Left kidney (tissue), 2 donors: ENCODE measurements around the gene SLC29A1. TPM values are rescaled to one million over a fixed set of nuclear protein-coding genes. Genes with fewer than 3 reads are reported as not detected.

Source experiments
- DNase-seq: peaks from one replicate; pipeline ENCODE4 v3.0.0-alpha.2; 2013
- polyA plus RNA-seq: library from polyadenylated mRNA; unstranded; fragments of 120-200 nt; gene quantifications from one replicate; pipeline ENCODE4 v1.2.1, GENCODE V29; 2013; ENCODE audit not compliant: insufficient read length

The SLC29A1 gene
- polyA plus RNA-seq, 1 donor, result 30.8 TPM

- DNase-seq, result no peak
These were observed 12.6 kb downstream of the SLC29A1 start for GRCh38 chr6:44235891-44236516.

- DNase-seq, result peak; percentile 83
These were observed 13.8 kb downstream of the SLC29A1 start for GRCh38 chr6:44237021-44237812.

GRCh38 chr6:44237813-44238433 lies 14.5 kb downstream of the SLC29A1 start:
- DNase-seq, result no peak

- no peak for DNase-seq
These were observed 15.4 kb downstream of the SLC29A1 start for GRCh38 chr6:44238687-44239350.

- no peak for DNase-seq
These were observed 19.9 kb downstream of the SLC29A1 start for GRCh38 chr6:44243345-44243744.

- DNase-seq, result no peak
These were observed 22.1 kb downstream of the SLC29A1 start for GRCh38 chr6:44245391-44245911.

- peak; percentile 84 for DNase-seq
These were observed 22.7 kb downstream of the SLC29A1 start for GRCh38 chr6:44245912-44246662.

- peak; percentile 96 for DNase-seq
These were observed 23.4 kb downstream of the SLC29A1 start, which contains the start of gene HSP90AB1 for GRCh38 chr6:44246663-44247337. Gene HSP90AB1, plus strand, starts transcription at chr6:44247101. Its CDS starts 1,529 bp downstream, at chr6:44248630.

GRCh38 chr6:44247338-44248302 lies 24.2 kb downstream of the SLC29A1 start:
- DNase-seq, result no peak

GRCh38 chr6:44248579-44248978 lies 25.2 kb downstream of the SLC29A1 start:
- no peak for DNase-seq

- no peak for DNase-seq
These were observed 25.8 kb downstream of the SLC29A1 start for GRCh38 chr6:44249082-44249748.

- DNase-seq, result no peak
These were observed 26.8 kb downstream of the SLC29A1 start for GRCh38 chr6:44250067-44250717.

GRCh38 chr6:44250718-44251123 lies 27.3 kb downstream of the SLC29A1 start:
- DNase-seq, result no peak

GRCh38 chr6:44251576-44252524 lies 28.5 kb downstream of the SLC29A1 start:
- no peak for DNase-seq

GRCh38 chr6:44253307-44254101 lies 30.1 kb downstream of the SLC29A1 start:
- DNase-seq, result no peak
